CD14-positive monocyte (primary cell): ENCODE results near the gene DNAJC7. TPM values are rescaled to one million over a fixed set of nuclear protein-coding genes. Genes with fewer than 3 reads are reported as not detected.

ENCODE experiments used
- DNase-seq, 3 donors: peaks; one replicate each; pipeline ENCODE4 v3.0.0-alpha.2; 2011 to 2022
- H2AFZ ChIP-seq: 2 replicates; pipeline ENCODE4 v1.6.0; 2012; ENCODE audit warnings: mild to moderate bottlenecking, low read depth, low read length, inconsistent platforms; ENCODE audit not compliant: insufficient read depth, poor library complexity, severe bottlenecking
- H3K27ac ChIP-seq, 2 donors: 1 replicate in 1 of 2; 2 replicates in 1 of 2; pipeline ENCODE4 v1.5.1; 2012 to 2013; ENCODE audit warnings: low read length in 2 of 2, control low read depth in 1 of 2, inconsistent platforms in 1 of 2, low read depth in 1 of 2, mild to moderate bottlenecking in 1 of 2
- H3K27me3 ChIP-seq, 2 donors: one replicate each; pipeline versions ENCODE4 v1.6.0 to v1.6.1; 2011 to 2013; ENCODE audit warnings: low read length in 2 of 2; ENCODE audit not compliant: control insufficient read depth in 2 of 2, insufficient read depth in 2 of 2
- H3K36me3 ChIP-seq, 2 donors: replicated peaks in 1 of 2; 1 replicate in 1 of 2; 2 replicates in 1 of 2; pipeline versions ENCODE4 v1.5.1 to v1.6.1; 2012 to 2013; ENCODE audit warnings: low read length in 2 of 2, control low read depth in 1 of 2, inconsistent platforms in 1 of 2, mild to moderate bottlenecking in 1 of 2; ENCODE audit not compliant: insufficient read depth in 2 of 2, control insufficient read depth in 1 of 2
- H3K4me1 ChIP-seq, 2 donors: 1 replicate in 1 of 2; 2 replicates in 1 of 2; pipeline versions ENCODE4 v1.5.1 to v1.6.1; 2012 to 2013; ENCODE audit warnings: low read length in 2 of 2, control low read depth in 1 of 2, inconsistent platforms in 1 of 2, mild to moderate bottlenecking in 1 of 2, moderate library complexity in 1 of 2; ENCODE audit not compliant: insufficient read depth in 2 of 2, control insufficient read depth in 1 of 2
- H3K4me2 ChIP-seq: replicated peaks from 2 replicates; pipeline ENCODE3; 2012; ENCODE audit warnings: low read length, moderate library complexity, mild to moderate bottlenecking; ENCODE audit not compliant: poor library complexity, severe bottlenecking; ENCODE audit errors: extremely low read depth
- H3K4me3 ChIP-seq, 3 experiments: fragments of 200-600 bp in 1 of 3; sonication (generic) in 1 of 3; replicated peaks in 1 of 3; 1 replicate in 2 of 3; 2 replicates in 1 of 3; pipeline ENCODE4 v1.5.1; 2011 to 2013; ENCODE audit warnings: low read length in 3 of 3, mild to moderate bottlenecking in 3 of 3, control low read depth in 2 of 3, low read depth in 2 of 3, inconsistent platforms in 1 of 3, moderate library complexity in 1 of 3
- H3K79me2 ChIP-seq: 2 replicates; pipeline ENCODE4 v1.6.0; 2012; ENCODE audit warnings: mild to moderate bottlenecking, control low read depth, inconsistent platforms, low read length, moderate library complexity; ENCODE audit not compliant: insufficient read depth
- H3K9ac ChIP-seq: 2 replicates; pipeline ENCODE4 v1.6.0; 2017; ENCODE audit warnings: low read length, mild to moderate bottlenecking; ENCODE audit not compliant: insufficient read depth, poor library complexity, severe bottlenecking
- H3K9me3 ChIP-seq, 2 donors: replicated peaks in 1 of 2; 1 replicate in 1 of 2; 2 replicates in 1 of 2; pipeline versions ENCODE4 v1.5.1 to v1.6.1; 2012 to 2013; ENCODE audit warnings: low read length in 2 of 2, control low read depth in 1 of 2; ENCODE audit not compliant: control insufficient read depth in 1 of 2, insufficient read depth in 1 of 2
- H4K20me1 ChIP-seq: 2 replicates; pipeline ENCODE4 v1.6.0; 2012; ENCODE audit warnings: mild to moderate bottlenecking, low read length, control low read depth, moderate library complexity; ENCODE audit not compliant: insufficient read depth
- H3K27ac Mint-ChIP-seq, 7 donors: one replicate each; pipeline ENCODE4 v1.8.0; 2020; ENCODE audit warnings: mild to moderate bottlenecking in 7 of 7, mixed read lengths in 7 of 7, moderate library complexity in 6 of 7, inconsistent platforms in 2 of 7
- H3K27me3 Mint-ChIP-seq, 3 donors: one replicate each; pipeline ENCODE4 v1.8.0; 2021 to 2022; ENCODE audit warnings: low read depth in 3 of 3, mild to moderate bottlenecking in 3 of 3, mixed read lengths in 3 of 3, moderate library complexity in 3 of 3, inconsistent platforms in 1 of 3
- H3K36me3 Mint-ChIP-seq, 2 donors: one replicate each; pipeline ENCODE4 v1.8.0; 2020; ENCODE audit warnings: mixed read lengths in 2 of 2, inconsistent platforms in 1 of 2, mild to moderate bottlenecking in 1 of 2
- H3K4me1 Mint-ChIP-seq: one replicate; pipeline ENCODE4 v1.8.0; 2020; ENCODE audit warnings: mild to moderate bottlenecking, mixed read lengths
- H3K4me3 Mint-ChIP-seq, 2 donors: one replicate each; pipeline ENCODE4 v1.8.0; 2020; ENCODE audit warnings: mild to moderate bottlenecking in 2 of 2, mixed read lengths in 2 of 2, moderate library complexity in 1 of 2
- H3K9me3 Mint-ChIP-seq, 7 donors: one replicate each; pipeline ENCODE4 v1.8.0; 2020 to 2022; ENCODE audit warnings: mixed read lengths in 7 of 7, mild to moderate bottlenecking in 6 of 7, moderate library complexity in 6 of 7, inconsistent platforms in 2 of 7
- WGBS: methylation state at CpG from one replicate; pipeline ENCODE4 v1.1.5; 2013; ENCODE audit warnings: missing lambda C conversion rate; ENCODE audit not compliant: insufficient coverage; 5-methylcytosine and 5-hydroxymethylcytosine counted together
- intact Hi-C, 2 donors: fragments of 100-400 bp; cut with micrococcal nuclease; formaldehyde crosslinking; loops; one replicate each; pipeline versions ENCODE4 v1.15.0 to v1.15.1; 2023
- polyA plus RNA-seq, 3 donors: library from polyadenylated mRNA; depleted of rRNA in 1 of 3; unstranded in 2 of 3; stranded (reverse) in 1 of 3; fragments of 300-500 nt in 2 of 3; fragments of >200 nt in 1 of 3; fragmentation: Illumina TruSeq in 2 of 3; gene quantifications; 1 replicate in 2 of 3; 2 replicates in 1 of 3; pipeline ENCODE4 v1.2.3, GENCODE V29; 2012 to 2021
- TF ChIP-seq, protein P1 (sequence below): fragments of 200-600 bp; IDR thresholded peaks from one replicate; pipeline ENCODE4 v1.8.0; 2022; ENCODE audit warnings: antibody characterized with exemption, mild to moderate bottlenecking

The DNAJC7 gene
- polyA plus RNA-seq, 3 donors = 29.1 to 79.7 (median 59.6) TPM

DNA sequence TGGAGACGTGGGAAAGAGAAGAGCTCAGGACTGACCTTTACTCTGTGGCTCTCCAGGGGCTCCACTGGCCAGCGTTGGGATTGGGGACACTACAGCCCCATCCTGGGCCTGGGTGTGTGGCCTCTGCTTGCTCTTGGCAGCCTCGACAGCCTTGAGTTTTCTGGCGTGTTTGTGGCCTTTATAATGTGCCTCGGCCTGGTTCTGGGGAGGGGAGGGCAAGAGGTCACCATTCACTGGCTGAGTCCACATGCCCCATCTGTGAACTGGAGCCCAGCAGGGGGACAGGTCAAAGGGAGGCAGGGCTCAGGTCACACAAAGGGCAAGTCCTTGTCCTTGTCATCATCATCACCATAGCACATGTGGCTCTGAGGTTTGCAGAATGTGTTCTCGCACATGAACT lies 14.3 kb upstream of the DNAJC7 start:
- DNase-seq = no peak
- H3K9ac ChIP-seq = no peak overlapping the region
- no peaks in the 10 kb centered on the region for H3K36me3 ChIP-seq
- no peaks in the 10 kb centered on the region for H4K20me1 ChIP-seq
- no peak overlapping the region for H3K4me3 ChIP-seq
- no peaks in the 10 kb centered on the region for H3K36me3 Mint-ChIP-seq
- H3K9me3 Mint-ChIP-seq = peaks cover 0 to 4% (median 0%) of the 10 kb centered on the region in 7 donors
- H3K27me3 Mint-ChIP-seq = peaks cover 0 to 9% (median 4%) of the 10 kb centered on the region in 3 donors
- peaks cover 21% of the 10 kb centered on the region for H3K4me1 Mint-ChIP-seq
- no peaks in the 10 kb centered on the region for H3K27me3 ChIP-seq
- no peaks in the 10 kb centered on the region for H3K79me2 ChIP-seq
- no peak overlapping the region for H3K4me2 ChIP-seq
- intact Hi-C loops = no loop called here
- H3K9me3 ChIP-seq = no peaks in the 10 kb centered on the region
- H3K4me1 ChIP-seq = peaks cover 12 to 19% of the 10 kb centered on the region in 2 donors
- TF ChIP-seq, protein P1, sequence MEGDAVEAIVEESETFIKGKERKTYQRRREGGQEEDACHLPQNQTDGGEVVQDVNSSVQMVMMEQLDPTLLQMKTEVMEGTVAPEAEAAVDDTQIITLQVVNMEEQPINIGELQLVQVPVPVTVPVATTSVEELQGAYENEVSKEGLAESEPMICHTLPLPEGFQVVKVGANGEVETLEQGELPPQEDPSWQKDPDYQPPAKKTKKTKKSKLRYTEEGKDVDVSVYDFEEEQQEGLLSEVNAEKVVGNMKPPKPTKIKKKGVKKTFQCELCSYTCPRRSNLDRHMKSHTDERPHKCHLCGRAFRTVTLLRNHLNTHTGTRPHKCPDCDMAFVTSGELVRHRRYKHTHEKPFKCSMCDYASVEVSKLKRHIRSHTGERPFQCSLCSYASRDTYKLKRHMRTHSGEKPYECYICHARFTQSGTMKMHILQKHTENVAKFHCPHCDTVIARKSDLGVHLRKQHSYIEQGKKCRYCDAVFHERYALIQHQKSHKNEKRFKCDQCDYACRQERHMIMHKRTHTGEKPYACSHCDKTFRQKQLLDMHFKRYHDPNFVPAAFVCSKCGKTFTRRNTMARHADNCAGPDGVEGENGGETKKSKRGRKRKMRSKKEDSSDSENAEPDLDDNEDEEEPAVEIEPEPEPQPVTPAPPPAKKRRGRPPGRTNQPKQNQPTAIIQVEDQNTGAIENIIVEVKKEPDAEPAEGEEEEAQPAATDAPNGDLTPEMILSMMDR = no peak
- no peak overlapping the region for H3K4me3 Mint-ChIP-seq
- 97% methylated on average over 5 of the region's 6 CpGs for WGBS
- no peak overlapping the region for H2AFZ ChIP-seq
- no peak overlapping the region for H3K27ac ChIP-seq
- H3K27ac Mint-ChIP-seq = no peak overlapping the region

DNA sequence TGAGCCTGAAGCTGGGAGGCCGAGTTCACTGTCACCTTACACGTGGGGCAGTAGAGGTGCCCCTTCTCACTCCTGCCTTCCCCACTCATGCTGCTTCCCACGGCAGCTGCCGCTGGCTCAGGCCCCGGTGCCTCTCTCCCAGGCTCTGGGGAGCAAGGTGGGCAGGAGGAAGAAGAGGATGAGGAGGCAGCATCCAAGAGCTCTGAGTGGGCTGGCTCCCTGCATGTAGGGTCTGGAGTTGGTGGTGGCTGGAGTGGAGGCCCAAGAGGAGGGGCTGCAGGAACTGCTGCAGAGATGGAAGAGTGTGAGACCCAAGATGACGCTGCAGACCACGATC lies 11.5 kb upstream of the DNAJC7 start:
- Histone ChIP-seq H2AFZ (no peak overlapping the region), H4K20me1 (no peaks in the 10 kb centered on the region), H3K9me3 (no peaks in the 10 kb centered on the region), H3K36me3 (no peaks in the 10 kb centered on the region), H3K9ac (no peak overlapping the region), H3K27me3 (no peaks in the 10 kb centered on the region), H3K4me3 (no peak overlapping the region), H3K4me2 (no peak overlapping the region), H3K79me2 (peaks cover 5% of the 10 kb centered on the region), H3K4me1 (peaks cover 40 to 47% of the 10 kb centered on the region in 2 donors), H3K27ac (no peak overlapping the region)
- TF ChIP-seq, protein P1 = no peak
- Mint-ChIP-seq H3K4me1 (peaks cover 46% of the 10 kb centered on the region), H3K27me3 (peaks cover 0 to 5% (median 4%) of the 10 kb centered on the region in 3 donors), H3K9me3 (peaks cover 0 to 6% (median 0%) of the 10 kb centered on the region in 7 donors), H3K27ac (peak overlapping the region in 2 of 7 donors; percentile 21 to 60), H3K4me3 (no peak overlapping the region), H3K36me3 (peaks cover 9 to 12% of the 10 kb centered on the region in 2 donors)
- DNase-seq = no peak
- WGBS = 95% methylated on average over 6 of the region's 7 CpGs
- intact Hi-C loops = loop anchor here (5.0 to 10.0 kb wide), 4 partner anchors 34 to 156 kb away; partner anchors contain the start of genes HCRT (in 1 of the 2) and KCNH4 (in 1 of the 2)
